ENCODE results near the gene ACO2.

GRCh38 chr22:41504397-41504796 lies 35.5 kb downstream of the ACO2 start:
- no peak for TF ChIP-seq CTCF (IDR thresholded peaks at IDR 0.05)
- no peak for TF ChIP-seq POLR2AphosphoS5 (IDR thresholded peaks at IDR 0.05)
- TF ChIP-seq POLR2A (IDR thresholded peaks at IDR 0.05), result no peak
- TF ChIP-seq EP300 (IDR thresholded peaks at IDR 0.05; ENCODE audit: low read depth), result no peak
